A673 (cell line): ENCODE data around the gene ASB13. TPM values are rescaled to one million over a fixed set of nuclear protein-coding genes. Genes with fewer than 3 reads are reported as not detected.

Source experiments
- BruUV-seq: library from RNA; stranded (reverse); fragments of 400-500 nt; replicated peaks from 2 replicates; lab custom pipeline; 2021; lab: Mats Ljungman, UMichigan
- CTCF ChIA-PET: fragments of 300-600 bp; sonication (Branson Sonifier 250); formaldehyde crosslinking; loops from one replicate; lab custom pipeline; 2022; ENCODE audit warnings: antibody characterized with exemption; lab: Charles Lee
- POLR2A ChIA-PET: fragments of 300-600 bp; sonication (Branson Sonifier 250); formaldehyde crosslinking; loops from one replicate; lab custom pipeline; 2022; ENCODE audit warnings: antibody characterized with exemption; ENCODE audit not compliant: low non-redundant PET; lab: Charles Lee
- DNase-seq: peaks from one replicate; pipeline ENCODE4 v3.0.0-alpha.2; 2015; ENCODE audit warnings: low spot score
- H3K27ac ChIP-seq: fragments of 200-600 bp; sonication (generic); 2 replicates; pipeline ENCODE4 v1.5.1; 2016; ENCODE audit warnings: mixed run types, low read depth, mild to moderate bottlenecking, mixed read lengths, antibody characterized with exemption, low read length; ENCODE audit not compliant: poor library complexity, severe bottlenecking
- H3K27me3 ChIP-seq: fragments of 200-600 bp; sonication (generic); replicated peaks from 2 replicates; pipeline ENCODE4 v1.6.1; 2017; ENCODE audit warnings: mixed run types, low read depth, mild to moderate bottlenecking, mixed read lengths, antibody characterized with exemption, low read length; ENCODE audit not compliant: insufficient read depth, poor library complexity
- H3K36me3 ChIP-seq: fragments of 200-600 bp; sonication (generic); 2 replicates; pipeline ENCODE4 v1.6.1; 2016; ENCODE audit warnings: mixed run types, mild to moderate bottlenecking, mixed read lengths, antibody characterized with exemption, low read length; ENCODE audit not compliant: insufficient read depth, poor library complexity, severe bottlenecking
- H3K4me1 ChIP-seq: fragments of 200-600 bp; sonication (generic); 2 replicates; pipeline ENCODE4 v1.6.1; 2017; ENCODE audit warnings: mixed run types, mild to moderate bottlenecking, mixed read lengths, antibody characterized with exemption, low read length; ENCODE audit not compliant: insufficient read depth, poor library complexity, severe bottlenecking
- H3K4me3 ChIP-seq: fragments of 200-600 bp; sonication (generic); 2 replicates; pipeline ENCODE4 v1.5.1; 2016; ENCODE audit warnings: low read depth, mixed run types, mild to moderate bottlenecking, mixed read lengths, low read length; ENCODE audit not compliant: poor library complexity, severe bottlenecking
- H3K9me3 ChIP-seq: fragments of 200-600 bp; sonication (generic); 2 replicates; pipeline ENCODE4 v1.6.1; 2016; ENCODE audit warnings: mixed run types, low read depth, mild to moderate bottlenecking, mixed read lengths, antibody characterized with exemption, low read length; ENCODE audit not compliant: poor library complexity, severe bottlenecking
- CTCF ChIP-seq: fragments of 300-800, 200-600 bp; sonication (generic); conservative IDR thresholded peaks from 2 replicates; pipeline ENCODE4 v1.5.1; 2017; ENCODE audit warnings: low read depth, mild to moderate bottlenecking, antibody characterized with exemption, low read length, moderate library complexity, mixed read lengths
- EZH2 ChIP-seq: fragments of 200-600 bp; sonication (generic); IDR thresholded peaks from 2 replicates; pipeline ENCODE4 v1.6.1; 2017; ENCODE audit warnings: borderline replicate concordance, low read depth, mild to moderate bottlenecking, mixed read lengths, antibody characterized with exemption, low read length; ENCODE audit not compliant: poor library complexity, severe bottlenecking
- intact Hi-C: fragments of 100-400 bp; cut with micrococcal nuclease; formaldehyde crosslinking; loops from one replicate; pipeline ENCODE4 v1.10.0; 2022; ENCODE audit not compliant: unreplicated experiment
- total RNA-seq: library from RNA; stranded (reverse); gene quantifications from 2 replicates; pipeline ENCODE4 v1.2.3, GENCODE V29; 2021

Gene ASB13
- total RNA-seq, 1 experiment from 2014 or later = 11.9 TPM

- Histone ChIP-seq H3K27me3 (no peaks in the 10 kb centered on the region), H3K36me3 (no peaks in the 10 kb centered on the region), H3K4me3 (no peak overlapping the region), H3K9me3 (no peaks in the 10 kb centered on the region), H3K4me1 (no peaks in the 10 kb centered on the region), H3K27ac (no peak overlapping the region)
- intact Hi-C loops = loop anchor here (5.0 to 10.0 kb wide), 4 partner anchors 179 to 804 kb away; no protein-coding TSS in a partner anchor
- no TSS peak for BruUV-seq
- POLR2A ChIA-PET = no interaction called here
- TF ChIP-seq EZH2 = no peak
- no peak for TF ChIP-seq CTCF
- CTCF ChIA-PET = no interaction called here
- DNase-seq = no peak
Measured at GRCh38 chr10:5620966-5621365, 45.4 kb downstream of the ASB13 start.

GRCh38 chr10:5620223-5620721 is 46.1 kb downstream of the ASB13 start:
- ChIA-PET POLR2A (no interaction called here), CTCF (no interaction called here)
- intact Hi-C loops = loop anchor here (5.0 to 10.0 kb wide), 4 partner anchors 178 to 803 kb away; no protein-coding TSS in a partner anchor
- no TSS peak for BruUV-seq
- Histone ChIP-seq H3K27ac (no peak overlapping the region), H3K4me1 (no peaks in the 10 kb centered on the region), H3K27me3 (no peaks in the 10 kb centered on the region), H3K36me3 (no peaks in the 10 kb centered on the region), H3K9me3 (no peaks in the 10 kb centered on the region), H3K4me3 (no peak overlapping the region)
- no peak for DNase-seq
- TF ChIP-seq CTCF = no peak
- no peak for TF ChIP-seq EZH2

- no peak for DNase-seq
- intact Hi-C loops = loop anchor here (5.0 to 10.0 kb wide), 4 partner anchors 177 to 802 kb away; no protein-coding TSS in a partner anchor
- Histone ChIP-seq H3K4me3 (no peak overlapping the region), H3K36me3 (no peaks in the 10 kb centered on the region), H3K27ac (no peak overlapping the region), H3K4me1 (no peaks in the 10 kb centered on the region), H3K9me3 (no peaks in the 10 kb centered on the region), H3K27me3 (no peaks in the 10 kb centered on the region)
- no peak for TF ChIP-seq EZH2
- ChIA-PET CTCF (no interaction called here), POLR2A (no interaction called here)
- BruUV-seq = no TSS peak
Measured at GRCh38 chr10:5619362-5620211, 46.8 kb downstream of the ASB13 start.
